GM18858 (cell line): ENCODE results near the gene BTN3A1.
"Not testable (repeated sequence)": the region's sequence is repeated elsewhere in the genome, so short reads cannot be mapped to it uniquely, and the experiment has no call there.

Experiments
- ATAC-seq: cut with Tn5 transposase; IDR thresholded peaks from one replicate; pipeline ENCODE4 v1.9.1; 2021; ENCODE audit not compliant: unreplicated experiment

Gene BTN3A1

DNA sequence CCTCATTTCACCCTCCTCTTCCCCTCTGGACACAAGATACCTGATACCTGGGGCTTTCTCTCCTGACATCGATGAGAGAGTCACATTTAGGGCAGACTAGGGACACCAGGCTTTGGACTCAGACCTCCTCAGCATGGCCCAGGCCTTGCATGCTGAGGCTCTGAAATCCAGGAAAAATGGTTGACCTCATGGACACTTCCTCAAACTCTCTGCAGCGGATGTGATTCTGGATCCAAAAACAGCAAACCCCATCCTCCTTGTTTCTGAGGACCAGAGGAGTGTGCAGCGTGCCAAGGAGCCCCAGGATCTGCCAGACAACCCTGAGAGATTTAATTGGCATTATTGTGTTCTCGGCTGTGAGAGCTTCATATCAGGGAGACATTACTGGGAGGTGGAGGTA lies 10.9 kb downstream of the BTN3A1 start:
- no peak for ATAC-seq

DNA sequence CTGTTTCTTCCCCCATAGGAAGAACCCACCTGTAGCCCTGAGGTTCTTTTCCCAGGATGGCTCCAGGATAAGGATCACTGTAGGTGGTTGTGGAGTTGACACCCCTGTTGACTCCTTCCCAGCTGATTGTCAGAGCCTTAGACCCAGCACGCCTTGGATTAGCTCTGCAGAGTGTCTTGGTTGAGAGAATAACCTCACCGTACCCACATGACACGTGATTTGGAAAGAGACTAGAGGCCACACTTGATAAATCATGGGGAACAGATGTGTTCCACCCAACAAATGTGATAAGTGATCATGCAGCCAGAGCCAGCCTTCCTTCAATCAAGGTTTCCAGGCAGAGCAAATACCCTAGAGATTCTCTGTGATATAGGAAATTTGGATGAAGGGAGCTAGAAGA lies 12.2 kb downstream of the BTN3A1 start:
- no peak for ATAC-seq

DNA sequence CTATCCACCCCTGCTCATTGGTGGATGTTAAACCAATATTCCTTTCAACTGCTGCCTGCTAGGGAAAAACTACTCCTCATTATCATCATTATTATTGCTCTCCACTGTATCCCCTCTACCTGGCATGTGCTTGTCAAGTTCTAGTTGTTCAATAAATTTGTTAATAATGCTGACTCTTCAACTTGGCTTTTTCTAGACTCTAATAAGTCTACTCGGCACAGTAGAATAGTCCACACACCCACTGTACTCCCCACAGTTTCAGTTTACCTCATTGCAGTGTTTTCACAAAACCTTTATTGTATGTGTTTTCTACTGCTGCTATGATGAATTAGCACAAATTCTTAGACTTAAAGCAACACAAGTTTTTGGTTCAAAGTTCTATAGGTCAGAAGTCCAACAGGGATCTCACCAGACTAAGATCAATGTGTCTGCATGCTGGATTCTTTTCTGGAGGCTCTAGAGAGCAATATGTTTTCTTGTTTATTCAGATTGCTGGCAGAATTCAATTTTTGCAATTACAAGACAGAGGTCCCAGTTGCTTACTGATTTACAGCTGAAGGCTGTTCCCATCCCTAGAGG lies 13.1 kb downstream of the BTN3A1 start:
- no peak for ATAC-seq

DNA sequence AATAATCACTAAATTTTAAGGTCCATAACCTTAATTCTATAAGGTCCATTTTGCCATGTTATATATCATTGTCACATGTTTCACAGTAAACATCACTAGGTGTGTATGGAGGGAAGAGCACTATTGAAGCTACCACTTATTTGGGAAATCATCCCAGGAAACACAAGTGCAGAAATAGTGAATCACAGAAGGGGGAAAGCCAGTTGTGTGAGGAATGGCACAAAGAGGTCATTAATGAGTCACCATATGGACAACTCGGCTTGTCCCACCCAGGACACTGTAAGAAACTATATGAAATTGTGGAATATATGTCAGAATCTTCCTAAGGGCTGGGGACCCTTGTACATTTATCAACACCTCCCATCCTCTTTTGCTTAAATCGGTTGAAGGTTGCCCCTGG lies 13.7 kb downstream of the BTN3A1 start:
- ATAC-seq = no peak

DNA sequence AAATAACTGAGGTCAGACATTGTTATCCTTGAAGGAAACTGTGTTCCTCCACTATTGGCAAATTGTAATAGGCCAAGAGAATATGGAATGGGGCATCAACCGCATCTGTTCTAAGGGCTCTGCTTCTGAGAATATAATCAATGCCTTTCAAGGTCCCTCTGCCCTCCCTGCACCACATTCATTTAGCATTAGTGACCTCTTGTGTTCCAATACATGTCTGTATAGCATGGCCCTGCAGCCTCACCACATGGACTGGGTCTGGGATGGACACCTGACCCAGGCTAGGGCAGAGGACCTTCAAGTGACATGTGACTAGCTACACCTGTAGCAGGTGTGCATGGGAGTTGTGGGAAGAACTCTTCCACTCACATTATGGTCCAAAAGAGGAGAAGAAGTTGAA lies 14.2 kb downstream of the BTN3A1 start:
- no peak for ATAC-seq

DNA sequence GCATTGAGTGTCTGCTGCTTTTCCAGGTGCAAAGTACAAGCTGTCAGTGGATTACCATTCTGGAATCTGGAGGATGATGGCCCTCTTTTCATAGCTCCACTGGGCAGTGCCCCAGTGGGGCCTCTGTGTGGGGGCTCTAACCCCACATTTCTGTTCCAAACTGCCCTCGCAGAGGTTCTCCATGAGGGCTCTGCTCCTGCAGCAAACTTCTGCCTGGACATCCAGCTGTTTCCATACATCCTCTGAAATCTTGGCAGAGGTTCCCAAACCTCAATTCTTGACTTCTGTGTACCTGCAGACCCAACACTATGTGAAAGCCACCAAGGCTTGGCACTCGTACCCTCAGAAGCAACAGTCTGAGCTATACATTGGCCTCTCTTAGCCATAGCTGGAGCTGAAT lies 16.0 kb downstream of the BTN3A1 start:
- ATAC-seq = not testable (repeated sequence)

DNA sequence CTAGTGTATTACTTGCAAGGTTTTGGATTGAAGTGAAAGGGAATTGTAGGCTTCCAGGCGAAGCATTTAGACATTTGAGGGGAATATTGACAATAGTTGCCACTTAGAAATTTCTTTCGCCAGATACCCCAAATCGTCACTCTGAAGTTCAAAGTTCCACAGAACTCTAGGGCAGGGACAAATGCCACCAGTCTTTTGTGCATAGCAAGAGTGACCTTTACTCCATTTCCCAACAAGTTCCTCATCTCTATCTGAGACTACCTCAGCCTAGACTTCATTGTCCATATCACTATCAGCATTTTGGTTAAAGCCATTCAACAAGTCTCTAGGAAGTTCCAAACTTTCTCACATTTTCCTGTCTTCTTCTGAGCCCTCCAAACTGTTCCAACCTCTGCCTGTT lies 16.7 kb downstream of the BTN3A1 start:
- ATAC-seq = not testable (repeated sequence)

DNA sequence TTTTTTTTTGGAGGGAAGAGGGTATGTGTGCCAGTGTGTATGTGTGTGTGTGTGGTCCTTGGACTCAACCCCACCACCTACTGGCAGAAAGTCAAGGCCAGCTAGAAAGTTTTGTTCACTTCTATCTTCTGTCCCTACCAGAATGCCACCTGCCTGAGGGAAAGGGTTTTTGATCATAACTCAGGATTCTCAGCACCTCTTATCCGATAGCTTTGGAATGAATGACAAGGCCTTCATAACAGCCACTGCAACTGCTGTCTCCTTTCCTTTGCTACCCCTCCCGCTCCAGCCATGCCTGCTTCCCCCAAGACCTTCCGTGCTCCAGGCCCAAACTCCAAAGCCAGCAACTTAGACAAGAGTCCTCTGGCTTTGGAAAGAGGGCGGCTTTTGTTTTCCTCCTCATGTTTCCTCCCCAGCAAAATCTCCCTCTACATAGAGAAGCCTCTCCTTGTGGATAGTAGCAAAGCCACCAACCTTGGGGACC lies 18.7 kb downstream of the BTN3A1 start:
- ATAC-seq = no peak

DNA sequence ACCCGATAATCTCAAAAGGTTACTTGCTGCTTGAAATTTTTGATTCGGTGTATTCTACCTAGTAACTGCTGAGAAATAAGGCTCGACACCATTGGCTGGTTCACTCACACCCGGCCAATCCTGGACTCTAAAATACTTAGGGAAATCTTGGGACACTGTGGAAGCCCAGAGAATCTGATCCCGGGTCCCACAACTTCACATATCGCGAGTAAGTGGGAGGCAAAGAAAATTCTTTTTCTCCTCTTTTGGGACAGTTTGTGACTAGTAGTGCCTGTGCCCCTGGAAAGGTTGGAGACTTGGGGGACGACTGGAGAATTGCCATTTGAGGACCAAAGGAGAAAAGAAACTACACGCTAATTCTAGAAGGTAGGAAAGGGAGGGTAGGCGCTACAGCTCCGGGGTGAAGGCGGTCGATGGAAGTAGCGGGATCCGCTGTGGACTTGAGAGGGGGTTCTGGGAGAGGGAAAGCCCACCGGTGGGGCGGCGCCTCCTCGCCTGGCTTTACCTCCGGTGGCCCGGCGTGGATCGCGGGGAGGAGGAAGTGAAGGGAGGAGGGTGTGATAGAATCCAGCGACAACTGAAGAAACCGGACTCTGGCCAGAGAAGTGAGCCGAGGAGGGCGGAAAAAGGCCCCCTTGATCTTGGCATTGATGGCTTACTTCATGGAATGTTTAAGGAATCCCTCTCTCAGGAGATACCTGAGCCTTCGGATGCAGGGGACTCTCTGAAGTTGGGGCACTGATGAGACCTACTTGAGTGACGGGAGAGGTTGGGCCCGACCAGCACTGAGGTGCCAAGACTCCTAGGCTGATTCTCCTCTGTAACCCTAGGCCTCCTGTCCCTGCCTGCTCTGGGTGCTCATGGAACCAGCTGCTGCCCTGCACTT lies 19.4 kb downstream of the BTN3A1 start:
- ATAC-seq = peak; percentile 85

DNA sequence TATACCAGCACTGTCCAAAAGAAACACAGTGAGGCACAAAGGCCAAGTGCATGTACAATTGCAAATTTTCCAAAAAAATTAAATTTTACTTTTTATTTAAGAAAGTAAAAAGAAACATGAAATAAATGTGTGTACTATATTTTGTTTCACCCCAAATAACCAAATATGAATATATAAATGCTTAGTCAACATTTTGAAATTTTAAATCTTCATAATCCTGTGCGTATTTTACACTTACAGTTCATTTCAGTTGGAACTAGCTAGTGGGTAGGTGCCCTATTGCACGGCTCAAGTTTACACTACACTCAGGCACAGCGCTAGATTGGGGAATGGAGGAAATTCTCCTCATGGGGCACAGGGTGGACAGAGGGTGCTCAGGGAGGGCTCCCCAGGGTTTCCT lies 20.3 kb downstream of the BTN3A1 start:
- no peak for ATAC-seq

DNA sequence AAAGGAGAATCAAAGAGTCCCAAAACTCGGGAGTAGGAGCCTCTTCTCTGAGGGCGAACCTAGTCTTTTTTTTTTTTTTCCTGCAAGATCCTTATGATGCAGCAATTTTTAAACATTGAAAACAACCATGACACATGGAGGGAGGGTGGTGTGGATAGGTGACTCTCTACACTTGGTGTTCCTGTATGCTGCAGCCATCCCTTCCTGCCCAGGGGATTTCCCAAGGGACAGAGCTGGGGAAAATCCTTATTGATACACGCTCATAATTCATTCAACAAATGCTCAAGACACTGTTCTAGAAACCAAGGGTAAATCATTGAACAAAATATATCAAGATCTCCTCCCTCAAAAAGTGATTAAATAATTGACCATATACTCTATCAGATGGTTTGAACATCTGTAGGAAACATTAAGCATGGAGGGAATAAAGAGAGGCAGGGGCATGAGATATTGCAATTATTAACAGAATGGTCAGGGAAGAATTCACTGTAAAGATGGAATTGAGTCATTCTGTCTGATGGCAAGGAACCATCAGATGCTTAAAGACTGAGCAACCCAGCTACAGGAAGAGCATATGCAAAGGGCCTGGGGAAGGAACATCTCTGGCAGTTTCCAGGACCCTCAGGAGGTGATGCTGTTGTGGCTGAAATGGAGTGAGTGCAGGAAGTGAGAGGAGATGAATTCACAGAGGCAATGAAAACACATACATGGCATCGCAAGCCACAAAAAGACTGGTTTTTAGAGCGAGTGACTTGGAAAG lies 24.8 kb downstream of the BTN3A1 start:
- ATAC-seq = no peak

DNA sequence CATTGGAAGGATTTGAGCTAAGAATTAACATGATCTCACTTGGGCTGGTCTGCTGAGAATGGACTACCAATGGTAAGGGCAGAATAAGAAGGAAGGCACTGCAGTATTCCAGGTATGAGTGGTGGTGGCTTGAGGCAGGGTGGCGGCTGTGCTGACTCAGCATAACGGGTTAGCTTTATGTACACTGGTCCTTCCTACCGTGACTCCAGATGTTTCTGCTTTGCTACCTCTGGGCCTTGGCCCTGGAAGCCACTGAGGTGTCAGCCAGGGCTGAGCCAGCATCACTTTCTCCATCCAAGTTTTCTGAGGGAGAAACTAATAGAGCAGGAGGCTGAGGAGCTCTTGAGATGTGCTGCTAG lies 25.4 kb downstream of the BTN3A1 start:
- ATAC-seq = no peak

DNA sequence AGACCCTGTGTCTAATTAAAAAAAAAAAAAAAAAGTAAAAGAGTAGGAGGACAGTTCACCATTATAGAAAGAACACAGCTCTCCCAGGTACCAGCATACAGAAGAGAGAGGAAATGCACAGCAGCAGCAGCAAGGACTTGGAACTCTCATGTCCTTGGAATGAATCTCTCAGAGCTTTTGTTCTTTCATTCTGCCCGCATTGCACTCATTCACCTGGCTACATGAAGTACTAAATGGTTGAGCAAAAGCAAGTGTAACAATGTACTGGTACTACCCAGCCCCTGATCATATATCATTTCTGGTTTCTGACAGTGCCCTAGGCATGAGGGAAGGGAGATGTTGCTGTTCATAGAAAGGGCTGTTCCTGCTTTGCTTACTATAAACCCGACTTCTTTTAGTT lies 26.1 kb downstream of the BTN3A1 start:
- ATAC-seq = no peak

DNA sequence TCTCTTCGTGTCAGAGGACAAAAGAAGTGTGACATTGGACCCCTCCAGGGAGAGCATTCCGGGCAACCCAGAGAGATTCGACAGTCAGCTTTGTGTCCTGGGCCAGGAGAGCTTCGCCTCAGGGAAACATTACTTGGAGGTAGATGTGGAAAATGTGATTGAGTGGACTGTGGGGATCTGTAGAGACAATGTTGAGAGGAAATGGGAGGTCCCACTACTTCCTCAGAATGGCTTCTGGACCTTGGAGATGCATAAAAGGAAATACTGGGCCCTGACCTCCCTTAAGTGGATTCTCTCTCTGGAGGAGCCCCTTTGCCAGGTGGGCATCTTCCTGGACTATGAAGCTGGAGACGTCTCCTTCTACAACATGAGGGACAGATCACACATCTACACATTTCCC lies 28.7 kb downstream of the BTN3A1 start:
- ATAC-seq = no peak

DNA sequence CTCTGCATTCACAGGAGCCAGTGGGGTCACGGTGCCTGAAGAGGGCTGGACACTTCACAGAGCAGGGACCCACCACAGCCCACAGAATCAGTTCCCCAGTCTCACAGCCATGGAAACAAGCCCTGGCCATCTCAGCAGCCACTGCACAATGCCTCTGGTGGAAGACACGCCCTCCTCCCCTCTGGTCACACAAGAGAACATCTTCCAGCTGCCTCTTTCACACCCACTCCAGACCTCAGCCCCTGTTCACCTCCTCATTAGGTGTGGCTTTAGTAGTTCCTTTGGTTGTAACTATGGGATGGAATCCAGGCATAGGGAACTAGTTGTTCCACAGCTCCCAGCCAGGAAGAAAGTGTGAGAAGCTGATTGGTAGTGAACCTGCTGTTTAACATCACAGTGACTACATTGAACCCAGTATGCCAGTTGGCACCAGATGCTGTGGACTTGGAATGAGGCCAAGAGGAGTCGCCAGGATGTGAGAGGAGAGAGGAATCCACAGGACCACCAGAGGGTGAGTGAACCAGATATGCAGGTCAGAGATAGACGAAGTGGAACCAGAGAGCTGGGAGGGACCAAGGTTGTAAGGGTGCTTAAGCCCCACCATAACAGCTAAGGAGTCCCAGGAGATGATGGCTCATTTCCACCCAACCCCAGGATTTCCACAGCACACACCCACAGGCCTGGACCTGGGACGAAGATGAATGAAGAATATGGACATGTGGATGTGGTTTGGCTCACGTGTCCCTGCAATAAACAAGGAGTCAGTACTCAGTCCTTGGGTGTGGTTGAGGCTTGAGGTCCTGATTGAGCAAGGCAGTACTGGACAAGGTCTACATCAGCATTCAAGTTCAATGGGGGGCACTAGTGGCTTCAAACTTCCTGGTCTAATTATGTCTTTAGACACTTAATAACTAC lies 29.4 kb downstream of the BTN3A1 start:
- no peak for ATAC-seq

DNA sequence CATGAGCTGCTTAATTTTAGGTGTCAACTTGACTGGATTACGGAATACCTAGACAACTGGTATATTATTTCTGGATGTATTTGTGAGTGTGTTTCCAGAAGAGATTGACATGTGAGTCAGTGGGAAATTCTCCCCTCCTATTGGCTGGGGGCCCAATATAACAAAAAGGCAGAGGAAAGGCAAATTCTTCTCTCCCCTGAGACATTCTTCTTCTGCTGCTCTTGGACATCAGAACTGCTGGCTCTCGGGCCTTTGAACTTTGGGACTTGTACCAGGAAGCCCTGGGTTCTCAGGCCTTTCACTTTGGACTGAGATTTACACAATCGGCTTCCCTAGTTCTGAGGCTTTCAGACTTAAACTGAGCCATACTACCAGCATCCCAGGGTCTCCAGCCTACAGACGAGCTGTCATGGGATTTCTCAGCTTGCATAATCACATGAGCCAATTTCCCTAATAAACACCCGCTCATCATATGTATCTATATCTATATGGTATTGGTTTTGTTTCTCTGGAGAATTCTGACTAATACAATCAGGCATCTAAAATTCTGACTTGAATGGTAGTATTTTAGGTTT lies 30.6 kb downstream of the BTN3A1 start:
- no peak for ATAC-seq

DNA sequence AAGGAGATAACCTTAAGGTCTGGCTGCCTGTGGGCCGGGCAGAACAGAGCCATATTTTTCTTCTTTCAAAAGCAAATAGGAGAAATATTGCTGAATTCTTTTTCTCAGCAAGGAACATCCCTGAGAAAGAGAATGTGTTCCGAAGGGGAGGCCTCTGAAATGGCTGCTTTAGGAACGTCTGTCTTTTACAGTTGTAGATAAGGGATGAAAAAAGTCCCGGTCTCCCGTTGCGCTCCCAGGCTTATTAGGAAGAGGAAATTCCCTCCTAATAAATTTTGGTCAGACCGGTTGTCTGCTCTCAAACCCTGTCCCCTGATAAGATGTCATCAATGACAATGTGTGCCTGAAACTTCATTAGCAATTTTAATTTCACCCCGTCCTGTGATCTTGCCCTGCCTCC lies 31.6 kb downstream of the BTN3A1 start:
- ATAC-seq = not testable (repeated sequence)

DNA sequence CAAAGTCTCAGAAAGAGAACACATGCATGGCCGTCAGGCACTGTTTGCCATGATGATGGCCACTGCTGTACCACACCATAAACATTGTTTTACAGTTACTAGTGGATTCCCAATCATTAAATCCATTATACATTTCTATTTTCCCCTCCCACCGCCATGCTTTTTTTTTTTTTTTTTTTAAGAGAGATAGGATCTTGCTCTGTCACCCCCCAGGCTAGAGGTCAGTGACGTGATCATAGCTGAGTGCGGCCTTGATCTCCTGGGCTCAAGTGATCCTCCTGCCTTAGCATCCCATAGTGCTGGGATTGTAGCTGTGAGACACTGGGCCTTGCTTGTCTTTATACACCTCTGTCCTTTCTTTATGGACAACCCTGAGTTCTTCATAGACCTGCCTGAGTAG lies 33.9 kb downstream of the BTN3A1 start:
- ATAC-seq = no peak

DNA sequence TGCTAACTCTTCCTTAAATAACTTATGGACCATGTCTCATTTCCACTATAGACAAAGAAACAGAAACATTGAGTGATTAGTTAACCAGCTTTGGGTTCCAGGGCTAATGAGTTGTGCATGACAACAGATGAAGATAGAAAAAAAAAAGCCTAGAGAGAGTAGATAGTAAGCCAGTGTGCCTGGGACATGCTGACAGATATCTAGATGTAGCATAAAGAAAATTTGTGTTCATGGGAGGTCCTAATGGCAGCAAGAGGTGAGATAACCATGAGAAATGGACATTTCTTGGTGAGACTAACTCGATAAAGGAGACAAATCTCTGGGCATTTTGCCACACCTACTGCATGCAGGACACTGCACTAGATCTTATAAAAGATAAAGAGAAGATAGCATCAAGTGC lies 35.5 kb downstream of the BTN3A1 start:
- ATAC-seq = no peak

DNA sequence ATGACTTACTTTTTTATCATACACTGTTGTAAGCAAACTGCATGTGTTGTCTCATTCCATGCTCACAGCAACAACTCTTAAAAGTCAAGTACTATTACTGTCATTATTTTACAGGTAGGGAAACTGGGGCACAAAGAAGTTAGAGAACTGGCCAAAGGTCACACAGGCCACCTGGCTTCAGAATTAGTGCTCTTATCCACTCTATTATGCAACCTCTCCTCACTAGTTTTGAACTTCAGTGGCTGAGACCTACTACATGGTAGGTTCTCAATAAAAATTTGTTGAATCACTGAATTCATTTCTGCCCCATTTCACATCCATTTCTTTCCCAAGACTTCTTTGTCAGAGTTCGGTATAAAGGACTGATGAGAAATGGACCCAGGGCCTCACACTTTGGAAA lies 35.9 kb downstream of the BTN3A1 start:
- no peak for ATAC-seq
